ENCODE measurements around the gene CCDC7. TPM values are rescaled to one million over a fixed set of nuclear protein-coding genes. Genes with fewer than 3 reads are reported as not detected.
"Not testable (repeated sequence)": the region's sequence is repeated elsewhere in the genome, so short reads cannot be mapped to it uniquely, and the experiment has no call there.

CCDC7 gene
- total RNA-seq, 2 donors from 2014 or later: 12.9 to 19.8 TPM

- intact Hi-C loops (cut with DNase I): no loop called here
- H3K27ac ChIP-seq: no peak overlapping the region
- 89% methylated on average over 2 of the region's 2 CpGs for WGBS
Measured at GRCh38 chr10:32622409-32622808, 176.5 kb downstream of the CCDC7 start.

GRCh38 chr10:32627183-32627582, 181.2 kb downstream of the CCDC7 start:
- TF ChIP-seq POLR2AphosphoS5 (IDR thresholded peaks at IDR 0.05) (no peak), POLR2A (IDR thresholded peaks at IDR 0.05) (no peak), CTCF (IDR thresholded peaks at IDR 0.05) (no peak)
- H3K4me1 ChIP-seq (replicated peaks): no peaks in the 10 kb centered on the region
- H3K27ac ChIP-seq: no peak overlapping the region
- H3K36me3 ChIP-seq: no peaks in the 10 kb centered on the region
- H3K27me3 ChIP-seq (replicated peaks; ENCODE audit: insufficient read depth): no peaks in the 10 kb centered on the region
- no peak for DNase-seq (ENCODE audit: low spot score)
- intact Hi-C loops (cut with DNase I): no loop called here
- H3K4me3 ChIP-seq: no peak overlapping the region
- 0% methylated on average over 1 of the region's 1 CpG for WGBS
- H3K9me3 ChIP-seq: no peaks in the 10 kb centered on the region

More at GRCh38 chr10:32622409-32622808, 176.5 kb downstream of the CCDC7 start:
- no peaks in the 10 kb centered on the region for H3K36me3 ChIP-seq
- H3K4me1 ChIP-seq (replicated peaks): no peaks in the 10 kb centered on the region
- H3K27me3 ChIP-seq (replicated peaks; ENCODE audit: insufficient read depth): no peaks in the 10 kb centered on the region
- H3K4me3 ChIP-seq: no peak overlapping the region
- TF ChIP-seq POLR2A (IDR thresholded peaks at IDR 0.05): no peak
- TF ChIP-seq CTCF (IDR thresholded peaks at IDR 0.05): no peak
- no peak for TF ChIP-seq POLR2AphosphoS5 (IDR thresholded peaks at IDR 0.05)
- no peak for DNase-seq (ENCODE audit: low spot score)
- no peaks in the 10 kb centered on the region for H3K9me3 ChIP-seq

GRCh38 chr10:32629910-32630309, 184.0 kb downstream of the CCDC7 start:
- Histone ChIP-seq H3K9me3 (no peaks in the 10 kb centered on the region), H3K27me3 (replicated peaks; ENCODE audit: insufficient read depth) (no peaks in the 10 kb centered on the region), H3K4me1 (replicated peaks) (no peaks in the 10 kb centered on the region), H3K36me3 (no peaks in the 10 kb centered on the region), H3K4me3 (no peak overlapping the region), H3K27ac (no peak overlapping the region)
- no peak for TF ChIP-seq POLR2AphosphoS5 (IDR thresholded peaks at IDR 0.05)
- TF ChIP-seq POLR2A (IDR thresholded peaks at IDR 0.05): no peak
- TF ChIP-seq CTCF (IDR thresholded peaks at IDR 0.05): no peak
- DNase-seq (ENCODE audit: low spot score): no peak
- intact Hi-C loops (cut with DNase I): no loop called here

GRCh38 chr10:32646535-32646934, 200.6 kb downstream of the CCDC7 start:
- WGBS: 58% methylated on average over 1 of the region's 1 CpG
- no peak for DNase-seq (ENCODE audit: low spot score)
- Histone ChIP-seq H3K27me3 (replicated peaks; ENCODE audit: insufficient read depth) (no peaks in the 10 kb centered on the region), H3K9me3 (no peaks in the 10 kb centered on the region), H3K27ac (no peak overlapping the region), H3K4me1 (replicated peaks) (no peaks in the 10 kb centered on the region), H3K36me3 (no peaks in the 10 kb centered on the region), H3K4me3 (no peak overlapping the region)
- intact Hi-C loops (cut with DNase I): no loop called here
- TF ChIP-seq CTCF (IDR thresholded peaks at IDR 0.05) (no peak), POLR2AphosphoS5 (IDR thresholded peaks at IDR 0.05) (no peak), POLR2A (IDR thresholded peaks at IDR 0.05) (no peak)

- no peak overlapping the region for H3K4me3 ChIP-seq
- DNase-seq (ENCODE audit: low spot score): no peak
- H3K27ac ChIP-seq: no peak overlapping the region
- no peaks in the 10 kb centered on the region for H3K27me3 ChIP-seq (replicated peaks; ENCODE audit: insufficient read depth)
- intact Hi-C loops (cut with DNase I): no loop called here
- no peaks in the 10 kb centered on the region for H3K9me3 ChIP-seq
- no peaks in the 10 kb centered on the region for H3K36me3 ChIP-seq
- 85% methylated on average over 1 of the region's 1 CpG for WGBS
- TF ChIP-seq CTCF (IDR thresholded peaks at IDR 0.05) (no peak), POLR2AphosphoS5 (IDR thresholded peaks at IDR 0.05) (no peak), POLR2A (IDR thresholded peaks at IDR 0.05) (no peak)
- H3K4me1 ChIP-seq (replicated peaks): no peaks in the 10 kb centered on the region
Measured at GRCh38 chr10:32650246-32650655, 204.3 kb downstream of the CCDC7 start.

- H3K4me1 ChIP-seq (replicated peaks); H3K27me3 ChIP-seq (replicated peaks; ENCODE audit: insufficient read depth); H3K9me3 ChIP-seq; H3K27ac ChIP-seq; intact Hi-C loops (cut with DNase I); DNase-seq (ENCODE audit: low spot score); H3K4me3 ChIP-seq; H3K36me3 ChIP-seq: not testable (repeated sequence)
- WGBS: 79% methylated on average over 1 of the region's 1 CpG
Measured at GRCh38 chr10:32657430-32657829, 211.5 kb downstream of the CCDC7 start.

All from prostate gland (tissue), 2 donors.